H1 (cell line): ENCODE results near the gene STK40. TPM values are rescaled to one million over a fixed set of nuclear protein-coding genes. Genes with fewer than 3 reads are reported as not detected.

Experiments used
- EZH2 ChIP-seq: fragments of 200-600 bp; sonication (generic); IDR thresholded peaks from 2 replicates; pipeline ENCODE4 v1.7.1; 2012; ENCODE audit warnings: low read depth, mild to moderate bottlenecking, moderate library complexity, low read length, inconsistent platforms; ENCODE audit not compliant: severe bottlenecking
- RFX5 ChIP-seq: IDR thresholded peaks from 2 replicates; pipeline ENCODE4 v1.6.1; 2011; ENCODE audit warnings: low read depth, low read length, improper control_type of control experiment, borderline replicate concordance
- SP2 ChIP-seq: IDR thresholded peaks from 2 replicates; pipeline ENCODE4 v1.6.1; 2012; ENCODE audit warnings: mild to moderate bottlenecking, low read length, inconsistent platforms
- TBP ChIP-seq: IDR thresholded peaks from 2 replicates; pipeline ENCODE4 v1.6.1; 2011; ENCODE audit warnings: low read depth, low read length, improper control_type of control experiment
- polyA plus RNA-seq, 7 experiments: library from polyadenylated mRNA; depleted of rRNA in 3 of 7; stranded (reverse) in 5 of 7; unstranded in 2 of 7; fragments of >200 nt in 5 of 7; fragments of 200-250 nt in 2 of 7; gene quantifications; 1 replicate in 5 of 7; 2 replicates in 1 of 7; 4 replicates in 1 of 7; pipeline versions ENCODE4 v1.2.1 to v1.2.3, GENCODE V29; 2011 to 2013; ENCODE audit warnings: missing spikeins in 2 of 7, mixed read lengths in 2 of 7
- total RNA-seq: library from RNA; stranded (reverse); fragmentation: NEBNext Ultra II Directional; extraction: Animal tissue kit (Norgen Biotek cat#: 25700); gene quantifications from 2 replicates; pipeline ENCODE4 v1.2.1, GENCODE V29; 2021
- TF ChIP-seq, protein P1 (sequence below), 3 experiments: IDR thresholded peaks; 1 replicate in 2 of 3; 2 replicates in 1 of 3; pipeline versions ENCODE4 v1.5.1 to v1.6.1; 2011; ENCODE audit warnings: low read length in 3 of 3, mild to moderate bottlenecking in 3 of 3, inconsistent platforms in 2 of 3, low read depth in 1 of 3, moderate library complexity in 1 of 3; ENCODE audit not compliant: insufficient read depth in 1 of 3; ENCODE audit errors: control extremely low read depth in 1 of 3

The STK40 gene
- total and polyA plus RNA-seq, 2 of the 8 experiments (the other 6 are each of a cell fraction or from before 2014, with no cell fraction given) = 13.6 to 28.6 TPM

DNA sequence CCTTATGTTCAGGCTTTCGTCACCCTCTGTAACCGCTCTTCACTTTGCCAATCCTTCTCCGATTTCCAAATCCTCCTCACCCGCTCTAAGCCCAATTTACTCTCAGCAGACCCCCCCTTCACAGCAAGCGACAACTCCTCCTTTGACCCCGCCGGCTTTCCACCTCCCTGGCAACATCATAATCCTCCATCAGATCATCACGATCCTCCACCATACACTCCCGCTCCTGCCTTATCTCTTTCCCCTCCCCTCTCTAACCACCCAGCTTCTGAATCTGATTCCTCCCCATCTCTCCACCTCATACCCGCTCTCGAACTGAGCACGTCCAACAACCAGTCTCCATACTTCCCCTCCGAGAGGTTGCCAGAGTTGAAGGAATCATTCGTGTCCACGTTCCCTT, 54.8 kb downstream of the STK40 start (continued):
- no peak for TF ChIP-seq EZH2
- no peak for TF ChIP-seq SP2
- TF ChIP-seq TBP = no peak
- TF ChIP-seq RFX5 = no peak
- TF ChIP-seq, protein P1, sequence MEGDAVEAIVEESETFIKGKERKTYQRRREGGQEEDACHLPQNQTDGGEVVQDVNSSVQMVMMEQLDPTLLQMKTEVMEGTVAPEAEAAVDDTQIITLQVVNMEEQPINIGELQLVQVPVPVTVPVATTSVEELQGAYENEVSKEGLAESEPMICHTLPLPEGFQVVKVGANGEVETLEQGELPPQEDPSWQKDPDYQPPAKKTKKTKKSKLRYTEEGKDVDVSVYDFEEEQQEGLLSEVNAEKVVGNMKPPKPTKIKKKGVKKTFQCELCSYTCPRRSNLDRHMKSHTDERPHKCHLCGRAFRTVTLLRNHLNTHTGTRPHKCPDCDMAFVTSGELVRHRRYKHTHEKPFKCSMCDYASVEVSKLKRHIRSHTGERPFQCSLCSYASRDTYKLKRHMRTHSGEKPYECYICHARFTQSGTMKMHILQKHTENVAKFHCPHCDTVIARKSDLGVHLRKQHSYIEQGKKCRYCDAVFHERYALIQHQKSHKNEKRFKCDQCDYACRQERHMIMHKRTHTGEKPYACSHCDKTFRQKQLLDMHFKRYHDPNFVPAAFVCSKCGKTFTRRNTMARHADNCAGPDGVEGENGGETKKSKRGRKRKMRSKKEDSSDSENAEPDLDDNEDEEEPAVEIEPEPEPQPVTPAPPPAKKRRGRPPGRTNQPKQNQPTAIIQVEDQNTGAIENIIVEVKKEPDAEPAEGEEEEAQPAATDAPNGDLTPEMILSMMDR (IDR thresholded peaks at IDR 0.05; ENCODE audit: control extremely low read depth in 1 of 3, insufficient read depth in 1 of 3, low read depth in 1 of 3, low read length in 3 of 3) = no peak
